Measurements from ENCODE around the gene TBL3. TPM values are rescaled to one million over a fixed set of nuclear protein-coding genes. Genes with fewer than 3 reads are reported as not detected.

TBL3 gene
- total and polyA plus RNA-seq, 9 of the 15 experiments (the other 6 are each of a cell fraction or from before 2014, with no cell fraction given), result 0.97 to 117 (median 24.5) TPM

GRCh38 chr16:1983544-1984346 lies 11.9 kb downstream of the TBL3 start, which contains the start of gene GFER (continued):
- no peak for TF ChIP-seq ZNF263 (CRISPR knock-in tag; IDR thresholded peaks at IDR 0.05; ENCODE audit: borderline replicate concordance)
- TF ChIP-seq BRD9 (IDR thresholded peaks at IDR 0.05; ENCODE audit: low read depth, partially characterized antibody), result no peak
- no peak for TF ChIP-seq ELF2 (CRISPR knock-in tag; IDR thresholded peaks at IDR 0.05)
- peak; percentile 77; the same call in 1 of the 2 replicates for TF ChIP-seq ZNF76 (CRISPR knock-in tag; IDR thresholded peaks at IDR 0.05; ENCODE audit: borderline replicate concordance)
- TF ChIP-seq ELK1 (CRISPR knock-in tag; IDR thresholded peaks at IDR 0.05), result no peak
- TF ChIP-seq UBTF (IDR thresholded peaks at IDR 0.05; ENCODE audit: borderline replicate concordance in 1 of 2, low read depth in 2 of 2, low read length in 2 of 2), result 0 out of 4 replicates have a peak, but pooled peaks of 1 of the 2 experiments have one; percentile 25
- TF ChIP-seq PML (IDR thresholded peaks at IDR 0.05; ENCODE audit: low read length), result peak; percentile 57; the same call in 1 of the 2 replicates
- no peak for TF ChIP-seq ELF4 (CRISPR knock-in tag; IDR thresholded peaks at IDR 0.05)
- no peak for TF ChIP-seq YBX1 (IDR thresholded peaks at IDR 0.05)
- peak; percentile 65 for TF ChIP-seq MAX (CRISPR knock-in tag; IDR thresholded peaks at IDR 0.05)
- no peak for TF ChIP-seq RBM17 (IDR thresholded peaks at IDR 0.05; ENCODE audit: borderline replicate concordance, low read depth, low read length)
- TF ChIP-seq ETV5 (CRISPR knock-in tag; IDR thresholded peaks at IDR 0.05; ENCODE audit: low read depth), result no peak
- no peak for TF ChIP-seq ZNF436 (CRISPR knock-in tag; IDR thresholded peaks at IDR 0.05)
- no peak; the same call in 1 of the 2 replicates for TF ChIP-seq BACH1 (tag; IDR thresholded peaks at IDR 0.05)
- TF ChIP-seq HMG20A (CRISPR knock-in tag; conservative IDR thresholded peaks at IDR 0.05), result no peak
- TF ChIP-seq AFF1 (IDR thresholded peaks at IDR 0.05; ENCODE audit: low read depth in 1 of 2, partially characterized antibody in 2 of 2), result no peak
- TF ChIP-seq ZNF184 (CRISPR knock-in tag; IDR thresholded peaks at IDR 0.05), result no peak
- TF ChIP-seq ZNF644 (tag; IDR thresholded peaks at IDR 0.05; ENCODE audit: low read depth), result peak; percentile 94
- no peak for TF ChIP-seq MAFF (IDR thresholded peaks at IDR 0.05; ENCODE audit: low read length)
